ENCODE data around the gene MAN1C1. TPM values are rescaled to one million over a fixed set of nuclear protein-coding genes. Genes with fewer than 3 reads are reported as not detected.

MAN1C1 gene
- total and polyA plus RNA-seq, 9 of the 15 experiments (the other 6 are each of a cell fraction or from before 2014, with no cell fraction given), result 0.04 to 0.44 (median 0.10) TPM; not detected in 3

GRCh38 chr1:25648681-25649440 lies 32.3 kb downstream of the MAN1C1 start (continued):
- TF ChIP-seq, protein P1, sequence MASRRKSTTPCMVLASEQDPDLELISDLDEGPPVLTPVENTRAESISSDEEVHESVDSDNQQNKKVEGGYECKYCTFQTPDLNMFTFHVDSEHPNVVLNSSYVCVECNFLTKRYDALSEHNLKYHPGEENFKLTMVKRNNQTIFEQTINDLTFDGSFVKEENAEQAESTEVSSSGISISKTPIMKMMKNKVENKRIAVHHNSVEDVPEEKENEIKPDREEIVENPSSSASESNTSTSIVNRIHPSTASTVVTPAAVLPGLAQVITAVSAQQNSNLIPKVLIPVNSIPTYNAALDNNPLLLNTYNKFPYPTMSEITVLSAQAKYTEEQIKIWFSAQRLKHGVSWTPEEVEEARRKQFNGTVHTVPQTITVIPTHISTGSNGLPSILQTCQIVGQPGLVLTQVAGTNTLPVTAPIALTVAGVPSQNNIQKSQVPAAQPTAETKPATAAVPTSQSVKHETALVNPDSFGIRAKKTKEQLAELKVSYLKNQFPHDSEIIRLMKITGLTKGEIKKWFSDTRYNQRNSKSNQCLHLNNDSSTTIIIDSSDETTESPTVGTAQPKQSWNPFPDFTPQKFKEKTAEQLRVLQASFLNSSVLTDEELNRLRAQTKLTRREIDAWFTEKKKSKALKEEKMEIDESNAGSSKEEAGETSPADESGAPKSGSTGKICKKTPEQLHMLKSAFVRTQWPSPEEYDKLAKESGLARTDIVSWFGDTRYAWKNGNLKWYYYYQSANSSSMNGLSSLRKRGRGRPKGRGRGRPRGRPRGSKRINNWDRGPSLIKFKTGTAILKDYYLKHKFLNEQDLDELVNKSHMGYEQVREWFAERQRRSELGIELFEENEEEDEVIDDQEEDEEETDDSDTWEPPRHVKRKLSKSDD (conservative IDR thresholded peaks at IDR 0.05; ENCODE audit: low read length), result no peak

GRCh38 chr1:25649505-25650288 lies 33.1 kb downstream of the MAN1C1 start:
- Histone ChIP-seq H3K9me3 (replicated peaks; ENCODE audit: control insufficient read depth, insufficient read depth, low read depth, low read length) (no peaks in the 10 kb centered on the region), H2AFZ (ENCODE audit: low read depth, low read length) (no peak overlapping the region), H3K27ac (ENCODE audit: extremely low read depth, low read depth, low read length) (no peak overlapping the region), H3K9ac (ENCODE audit: insufficient read depth in 1 of 2, low read depth in 2 of 2, low read length in 2 of 2) (no peak overlapping the region), H3K9me1 (ENCODE audit: control insufficient read depth, insufficient read depth, low read length) (no peaks in the 10 kb centered on the region), H3K4me2 (ENCODE audit: insufficient read depth, low read length) (no peak overlapping the region), H3K27me3 (ENCODE audit: control insufficient read depth in 2 of 2, insufficient read depth in 2 of 2, low read length in 2 of 2) (peaks cover 66 to 94% of the 10 kb centered on the region in 2 experiments), H3K4me3 (no peak overlapping the region), H3K79me2 (ENCODE audit: control insufficient read depth, insufficient read depth, low read length) (no peaks in the 10 kb centered on the region), H4K20me1 (replicated peaks; ENCODE audit: control insufficient read depth, insufficient read depth, low read length) (peaks cover 4% of the 10 kb centered on the region), H3K4me1 (replicated peaks in 1 of 2; ENCODE audit: control insufficient read depth in 2 of 2, insufficient read depth in 2 of 2, low read length in 2 of 2) (0 out of 5 replicates have a peak, but pooled peaks cover 0 to 2% of the 10 kb centered on the region in 2 experiments), H3K36me3 (ENCODE audit: control insufficient read depth, insufficient read depth, low read length) (no peaks in the 10 kb centered on the region)
- intact Hi-C loops (cut with micrococcal nuclease) (no loop called here), in situ Hi-C loops (cut with MboI) (no loop called here)
- DNase-seq (ENCODE audit: extremely low read depth in 1 of 4, low spot score in 3 of 4) (no peak), FAIRE-seq (no peak), ATAC-seq (no peak)
- WGBS (ENCODE audit: insufficient coverage, low coverage, missing lambda C conversion rate), result under 1% methylated on average over 11 of the region's 11 CpGs
- ChIA-PET POLR2A (interaction anchor here (0.5 kb wide), 1 partner anchor 26 kb away, joined by 3 read pairs; no protein-coding TSS in a partner anchor), CTCF (ENCODE audit: low intra/inter-chr PET ratio) (no interaction called here)
- no peak for TF ChIP-seq ZNF830 (CRISPR knock-in tag; IDR thresholded peaks at IDR 0.05)
- TF ChIP-seq SRSF9 (IDR thresholded peaks at IDR 0.05; ENCODE audit: borderline replicate concordance, low read depth, low read length), result no peak
- TF ChIP-seq ZNF445 (CRISPR knock-in tag; IDR thresholded peaks at IDR 0.05; ENCODE audit: low read depth), result no peak
- TF ChIP-seq KLF10 (CRISPR knock-in tag; IDR thresholded peaks at IDR 0.05), result no peak
- TF ChIP-seq E2F8 (IDR thresholded peaks at IDR 0.05; ENCODE audit: low read depth, partially characterized antibody), result no peak
- BruUV-seq (replicated peaks), result no TSS peak
